ENCODE data around the gene XCL2.

The XCL2 gene

DNA sequence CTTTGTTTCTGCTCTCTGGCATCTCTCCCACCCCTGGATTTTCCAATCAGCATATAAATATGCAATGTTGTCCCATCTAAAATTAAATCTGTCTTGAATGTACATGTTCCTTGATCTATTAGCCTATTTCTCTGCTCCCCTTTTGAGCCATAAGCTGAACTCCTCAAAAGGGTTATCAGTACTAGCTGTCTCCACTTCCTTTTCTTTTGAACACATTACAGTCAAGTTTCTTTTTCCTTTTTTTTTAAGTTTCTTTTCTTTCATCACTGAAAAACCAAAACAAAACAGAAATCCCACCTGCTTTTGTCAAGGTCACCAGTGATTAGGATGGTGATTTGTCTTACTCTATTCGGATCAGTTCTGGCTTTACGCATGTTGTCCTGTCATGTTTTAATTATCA, 29.3 kb downstream of the XCL2 start:
- peak overlapping the region; percentile 93 for H3K27ac Mint-ChIP-seq
- H3K4me1 Mint-ChIP-seq: peaks cover 76% of the 10 kb centered on the region
- peaks cover 2% of the 10 kb centered on the region for H3K9me3 Mint-ChIP-seq

GRCh38 chr1:168513656-168514404, 30.0 kb downstream of the XCL2 start:
- no peak for DNase-seq
- Mint-ChIP-seq H3K9me3 (peaks cover 2% of the 10 kb centered on the region), H3K4me3 (peak overlapping the region; percentile 7), H3K36me3 (no peaks in the 10 kb centered on the region), H3K27ac (peak overlapping the region; percentile 93), H3K4me1 (peaks cover 80% of the 10 kb centered on the region), H3K27me3 (peaks cover 3% of the 10 kb centered on the region)
- CTCF ChIA-PET: interaction anchor here (1.0 kb wide), 3 partner anchors 18 to 75 kb away, joined by 3 read pairs; no protein-coding TSS in a partner anchor

More for the DNA sequence above, 29.3 kb downstream of the XCL2 start:
- CTCF ChIA-PET: interaction anchor here (1.0 kb wide), 3 partner anchors 17 to 75 kb away, joined by 3 read pairs; no protein-coding TSS in a partner anchor
- Mint-ChIP-seq H3K27me3 (peaks cover 3% of the 10 kb centered on the region), H3K4me3 (peak overlapping the region; percentile 7), H3K36me3 (peaks cover 1% of the 10 kb centered on the region)
- DNase-seq: no peak

DNA sequence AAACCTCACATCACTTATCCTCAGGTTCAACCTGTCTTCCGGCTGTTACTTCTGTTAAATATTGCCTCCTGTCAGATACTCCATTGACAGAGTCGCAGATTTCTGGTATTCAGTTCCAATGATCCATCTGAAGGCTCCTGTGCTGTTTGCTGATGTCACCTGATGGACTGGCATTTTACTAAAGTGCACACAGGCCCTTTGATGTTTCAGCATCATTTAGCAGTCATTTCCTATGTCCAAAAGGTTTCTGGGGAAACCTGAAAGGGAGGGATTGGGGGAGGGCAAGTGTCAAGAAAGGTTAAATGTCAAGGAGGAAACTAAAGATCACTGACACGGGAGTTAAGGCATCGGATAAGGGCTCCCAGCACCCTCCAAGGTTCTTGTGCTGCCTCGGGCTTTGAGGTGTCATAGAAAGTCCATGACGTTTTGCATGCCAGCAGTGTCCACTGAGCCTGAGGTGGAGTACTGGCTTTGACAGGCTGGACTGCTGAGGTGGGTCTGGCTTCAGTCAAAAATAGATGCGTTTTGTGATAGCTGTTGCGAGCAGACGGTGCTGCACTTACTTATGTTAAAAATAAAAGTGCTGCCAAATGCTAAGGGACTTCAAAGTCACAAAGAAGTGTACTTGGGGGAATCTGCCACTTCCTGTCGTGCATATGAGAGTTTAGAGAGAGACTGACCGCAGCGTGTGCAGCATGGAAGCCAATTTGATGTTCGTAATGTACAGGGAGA, 30.8 kb downstream of the XCL2 start:
- peak; percentile 64 for DNase-seq
- Mint-ChIP-seq H3K9me3 (peaks cover 2% of the 10 kb centered on the region), H3K27me3 (peaks cover 3% of the 10 kb centered on the region), H3K4me1 (peaks cover 77% of the 10 kb centered on the region), H3K27ac (peak overlapping the region; percentile 93), H3K4me3 (peak overlapping the region; percentile 7), H3K36me3 (no peaks in the 10 kb centered on the region)
- CTCF ChIA-PET: no interaction called here

DNA sequence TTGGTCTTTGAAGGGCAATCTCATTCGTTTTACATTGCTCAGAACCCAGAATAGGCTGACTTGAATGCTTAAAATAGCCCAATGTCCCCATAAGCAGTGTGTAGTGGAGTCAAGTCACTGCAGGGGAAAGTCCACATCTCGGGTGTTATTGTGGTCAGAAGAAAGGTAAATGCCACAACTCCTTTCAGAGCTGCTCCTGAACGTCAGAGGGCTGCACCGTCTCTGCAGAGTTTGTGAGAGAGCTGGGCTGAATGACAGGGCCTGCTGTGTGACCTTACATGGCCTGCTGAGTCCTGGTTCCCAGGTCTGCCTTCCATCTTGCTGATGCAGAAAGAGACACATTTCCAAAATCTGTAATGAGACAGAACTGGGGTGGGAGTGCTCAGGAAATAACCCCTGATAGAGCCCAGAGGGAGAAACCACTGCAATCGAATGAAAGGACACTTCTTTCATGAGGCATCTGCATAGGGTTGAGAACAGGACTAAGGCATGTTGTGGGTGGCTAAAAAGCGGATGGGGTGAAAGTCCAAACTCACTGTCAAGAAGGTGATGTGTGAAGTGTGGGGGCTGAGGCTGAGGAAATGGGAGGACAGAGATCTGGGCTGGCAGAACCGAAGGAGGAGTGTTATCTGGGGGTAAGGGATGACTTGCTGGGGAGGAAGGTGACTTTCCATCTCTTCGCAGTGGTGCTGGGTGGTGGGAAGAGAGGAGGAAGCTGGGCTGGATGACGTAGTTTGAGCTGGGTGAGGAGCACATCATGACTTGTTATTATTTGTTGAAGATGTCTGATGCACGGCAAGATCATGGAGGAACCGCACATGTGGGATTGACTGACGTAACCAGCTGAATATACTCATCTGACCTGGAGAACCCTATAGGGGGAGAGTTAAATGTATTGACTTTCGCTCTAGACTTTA, 33.7 kb downstream of the XCL2 start:
- Mint-ChIP-seq H3K9me3 (peaks cover 3% of the 10 kb centered on the region), H3K4me1 (peaks cover 70% of the 10 kb centered on the region), H3K36me3 (peaks cover 2% of the 10 kb centered on the region), H3K27ac (no peak overlapping the region), H3K27me3 (peaks cover 3% of the 10 kb centered on the region), H3K4me3 (no peak overlapping the region)
- CTCF ChIA-PET: interaction anchor here (1.1 to 1.2 kb wide), 2 partner anchors 12 to 23 kb away, joined by 3 to 4 read pairs; no protein-coding TSS in a partner anchor
- no peak for DNase-seq

GRCh38 chr1:168509210-168509609, 34.6 kb downstream of the XCL2 start:
- H3K27me3 Mint-ChIP-seq: peaks cover 3% of the 10 kb centered on the region
- CTCF ChIA-PET: no interaction called here
- DNase-seq: no peak
- H3K27ac Mint-ChIP-seq: no peak overlapping the region
- H3K4me3 Mint-ChIP-seq: no peak overlapping the region
- H3K36me3 Mint-ChIP-seq: peaks cover 2% of the 10 kb centered on the region
- H3K9me3 Mint-ChIP-seq: peaks cover 3% of the 10 kb centered on the region
- H3K4me1 Mint-ChIP-seq: peaks cover 70% of the 10 kb centered on the region

DNA sequence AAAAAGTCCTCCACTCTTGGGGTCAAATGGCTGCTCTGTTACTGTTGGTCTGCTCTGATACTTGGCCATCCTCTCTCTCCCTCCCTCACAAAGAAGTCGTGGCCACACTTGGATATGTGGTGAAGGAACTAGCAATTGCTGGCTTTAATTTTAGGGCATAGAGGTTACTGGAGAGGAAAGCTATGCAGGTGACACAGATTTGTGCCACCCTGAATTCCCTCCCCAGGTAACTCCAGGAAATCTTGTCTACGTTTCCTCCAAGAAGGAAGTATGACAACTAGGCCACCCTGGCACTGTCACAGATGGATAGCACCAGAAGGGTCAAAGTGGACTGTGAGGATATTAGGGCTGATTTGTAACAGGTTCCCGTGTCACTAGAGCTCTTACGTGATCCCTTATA, 36.0 kb downstream of the XCL2 start:
- Mint-ChIP-seq H3K27me3 (peaks cover 3% of the 10 kb centered on the region), H3K27ac (no peak overlapping the region), H3K9me3 (peaks cover 3% of the 10 kb centered on the region), H3K4me3 (no peak overlapping the region), H3K4me1 (peaks cover 64% of the 10 kb centered on the region), H3K36me3 (peaks cover 2% of the 10 kb centered on the region)
- CTCF ChIA-PET: no interaction called here
- no peak for DNase-seq

DNA sequence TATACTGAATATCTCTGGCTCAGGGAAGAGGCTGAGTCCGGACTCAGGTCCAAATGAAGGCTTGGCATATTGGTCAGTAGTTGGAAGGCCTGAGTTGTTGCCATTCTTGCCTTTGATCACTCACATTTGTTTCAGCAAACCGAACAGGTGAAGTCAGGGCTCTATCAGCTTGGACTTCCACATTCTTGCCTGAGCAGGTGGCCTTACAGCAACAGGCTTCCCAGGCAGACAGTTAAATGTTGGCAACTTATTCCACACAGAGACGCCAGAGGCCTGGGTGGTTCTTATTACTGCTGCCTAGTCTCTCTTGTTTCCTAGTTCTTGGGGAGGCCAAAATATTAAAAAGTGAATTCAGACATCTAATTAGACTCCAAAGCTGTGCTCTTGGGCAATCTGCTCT, 36.6 kb downstream of the XCL2 start:
- CTCF ChIA-PET: interaction anchor here (0.6 to 0.9 kb wide), 2 partner anchors 11 to 97 kb away, joined by 3 read pairs; no protein-coding TSS in a partner anchor
- Mint-ChIP-seq H3K36me3 (peaks cover 2% of the 10 kb centered on the region), H3K27ac (no peak overlapping the region), H3K4me3 (no peak overlapping the region), H3K4me1 (peaks cover 58% of the 10 kb centered on the region), H3K9me3 (peaks cover 3% of the 10 kb centered on the region), H3K27me3 (peaks cover 3% of the 10 kb centered on the region)
- no peak for DNase-seq

- Mint-ChIP-seq H3K36me3 (peaks cover 2% of the 10 kb centered on the region), H3K4me3 (no peak overlapping the region), H3K9me3 (peaks cover 3% of the 10 kb centered on the region), H3K4me1 (peaks cover 55% of the 10 kb centered on the region), H3K27ac (no peak overlapping the region), H3K27me3 (peaks cover 3% of the 10 kb centered on the region)
- no peak for DNase-seq
- CTCF ChIA-PET: interaction anchor here (0.9 to 1.0 kb wide), 2 partner anchors 12 to 14 kb away, joined by 3 read pairs; no protein-coding TSS in a partner anchor
Measured at GRCh38 chr1:168506204-168506819, 37.5 kb downstream of the XCL2 start.

DNA sequence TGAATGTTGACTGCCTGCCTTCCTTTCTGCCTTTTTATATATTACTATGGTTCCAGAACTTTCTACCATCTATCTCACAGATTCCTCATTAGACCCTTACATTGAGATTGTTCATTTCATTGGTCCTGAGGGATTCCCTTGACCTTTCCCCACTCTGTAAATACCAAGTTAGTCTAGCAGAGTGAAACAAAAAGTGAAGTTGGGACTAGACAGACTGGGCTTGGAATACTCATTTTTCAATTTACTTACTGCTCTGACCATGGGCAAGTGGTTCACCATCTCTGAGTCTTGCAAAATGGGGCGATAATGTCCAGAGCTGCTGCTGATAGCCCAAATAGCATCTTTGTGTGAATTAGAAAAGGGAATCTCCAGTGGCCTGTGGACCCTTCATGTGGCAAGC, 38.8 kb downstream of the XCL2 start:
- Mint-ChIP-seq H3K27ac (no peak overlapping the region), H3K9me3 (peaks cover 6% of the 10 kb centered on the region), H3K4me3 (no peak overlapping the region), H3K36me3 (peaks cover 2% of the 10 kb centered on the region), H3K27me3 (peaks cover 2% of the 10 kb centered on the region), H3K4me1 (peaks cover 55% of the 10 kb centered on the region)
- DNase-seq: no peak
- CTCF ChIA-PET: no interaction called here

GRCh38 chr1:168504064-168504837, 39.5 kb downstream of the XCL2 start:
- Mint-ChIP-seq H3K27ac (no peak overlapping the region), H3K27me3 (no peaks in the 10 kb centered on the region), H3K36me3 (peaks cover 2% of the 10 kb centered on the region), H3K4me3 (no peak overlapping the region), H3K4me1 (peaks cover 53% of the 10 kb centered on the region), H3K9me3 (peaks cover 6% of the 10 kb centered on the region)
- DNase-seq: peak; percentile 37
- CTCF ChIA-PET: interaction anchor here (2.1 kb wide), 1 partner anchor 35 kb away, joined by 8 read pairs; no protein-coding TSS in a partner anchor

DNA sequence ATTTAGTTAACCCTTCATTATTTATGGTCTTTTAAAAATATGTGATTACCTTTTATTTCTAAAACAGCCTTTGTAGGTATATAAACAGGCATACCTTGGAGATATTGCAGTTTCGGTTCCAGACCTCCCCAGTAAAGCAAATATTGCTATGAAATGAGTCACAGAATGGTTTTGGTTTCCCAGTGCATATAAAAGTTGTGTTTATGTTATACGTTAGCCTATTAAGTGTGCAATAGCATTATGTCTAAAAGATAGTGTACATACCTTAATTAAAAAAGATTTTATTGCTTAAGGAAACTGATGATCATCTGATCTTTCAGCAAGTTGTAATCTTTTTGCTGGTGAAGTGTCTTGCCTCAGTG, 44.1 kb downstream of the XCL2 start:
- DNase-seq: no peak
- no peaks in the 10 kb centered on the region for H3K27me3 Mint-ChIP-seq
- H3K36me3 Mint-ChIP-seq: peaks cover 2% of the 10 kb centered on the region
- H3K4me3 Mint-ChIP-seq: no peak overlapping the region
- H3K4me1 Mint-ChIP-seq: peaks cover 37% of the 10 kb centered on the region
- H3K27ac Mint-ChIP-seq: no peak overlapping the region
- CTCF ChIA-PET: no interaction called here
- H3K9me3 Mint-ChIP-seq: peaks cover 3% of the 10 kb centered on the region

- Mint-ChIP-seq H3K9me3 (peaks cover 3% of the 10 kb centered on the region), H3K4me3 (no peak overlapping the region), H3K36me3 (peaks cover 2% of the 10 kb centered on the region), H3K27me3 (no peaks in the 10 kb centered on the region), H3K27ac (no peak overlapping the region), H3K4me1 (peaks cover 32% of the 10 kb centered on the region)
- CTCF ChIA-PET: no interaction called here
- DNase-seq: no peak
Measured at GRCh38 chr1:168498956-168499687, 44.7 kb downstream of the XCL2 start.

All from activated naive CD4-positive, alpha-beta T cell treated with anti-CD3 and anti-CD28 coated beads, Interleukin-2, amount 10 ng/mL, durations not matched to agents 7 days and 5 days (primary cell).